ENCODE data around the gene TNS1.

The TNS1 gene

DNA sequence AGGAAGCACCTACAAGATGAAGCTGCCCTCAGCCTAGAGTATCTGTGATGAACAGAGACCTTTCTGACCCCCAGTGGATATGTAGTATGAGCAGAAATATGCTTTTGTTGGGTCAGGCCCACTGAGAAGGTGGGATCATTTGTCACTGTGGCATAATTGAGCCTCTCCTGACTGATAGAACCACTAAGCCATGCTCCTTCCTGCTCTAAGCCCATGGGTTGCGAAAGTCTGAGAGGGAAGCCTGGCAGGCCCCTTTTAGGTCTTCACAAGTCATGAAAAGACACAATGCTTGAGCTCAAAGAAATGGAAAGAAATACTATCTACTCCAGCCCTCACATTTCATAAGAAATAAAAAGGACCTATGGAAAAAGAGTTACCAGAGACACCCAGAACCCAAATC lies 127.7 kb downstream of the TNS1 start:
- Histone ChIP-seq H3K27me3 (ENCODE audit: low read depth) (no peaks in the 10 kb centered on the region), H3K4me3 (no peak overlapping the region), H3K9me3 (no peaks in the 10 kb centered on the region), H3K36me3 (replicated peaks) (no peaks in the 10 kb centered on the region), H3K4me1 (no peaks in the 10 kb centered on the region)
- DNase-seq (ENCODE audit: low spot score in 2 of 2), result no peak
- in situ Hi-C loops (cut with MboI; ENCODE audit: low sequenced_read_pairs), result no loop called here

DNA sequence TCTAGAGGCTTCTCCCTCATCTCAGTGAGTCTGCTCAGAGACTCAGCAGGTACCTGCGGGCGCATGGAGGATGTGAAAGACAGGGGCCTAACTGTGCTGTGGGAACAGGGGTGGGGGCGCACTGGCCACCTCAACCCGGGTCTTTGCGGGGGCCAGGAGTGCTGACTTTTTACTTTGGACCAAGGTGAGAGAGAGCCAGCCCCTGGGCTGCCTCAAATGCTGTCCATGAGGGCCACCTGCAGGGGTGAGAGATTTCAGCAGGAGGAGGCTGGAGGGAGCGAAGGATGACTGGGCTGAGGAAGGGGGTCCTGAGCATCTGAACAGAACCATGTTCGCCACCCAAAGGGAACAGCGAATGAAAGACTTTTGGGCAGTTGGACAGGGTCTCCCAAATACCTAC lies 129.4 kb downstream of the TNS1 start:
- DNase-seq (ENCODE audit: low spot score in 2 of 2), result no peak
- no peaks in the 10 kb centered on the region for H3K4me1 ChIP-seq
- no peaks in the 10 kb centered on the region for H3K36me3 ChIP-seq (replicated peaks)
- no peak overlapping the region for H3K4me3 ChIP-seq
- H3K9me3 ChIP-seq, result no peaks in the 10 kb centered on the region
- in situ Hi-C loops (cut with MboI; ENCODE audit: low sequenced_read_pairs), result no loop called here
- no peaks in the 10 kb centered on the region for H3K27me3 ChIP-seq (ENCODE audit: low read depth)

DNA sequence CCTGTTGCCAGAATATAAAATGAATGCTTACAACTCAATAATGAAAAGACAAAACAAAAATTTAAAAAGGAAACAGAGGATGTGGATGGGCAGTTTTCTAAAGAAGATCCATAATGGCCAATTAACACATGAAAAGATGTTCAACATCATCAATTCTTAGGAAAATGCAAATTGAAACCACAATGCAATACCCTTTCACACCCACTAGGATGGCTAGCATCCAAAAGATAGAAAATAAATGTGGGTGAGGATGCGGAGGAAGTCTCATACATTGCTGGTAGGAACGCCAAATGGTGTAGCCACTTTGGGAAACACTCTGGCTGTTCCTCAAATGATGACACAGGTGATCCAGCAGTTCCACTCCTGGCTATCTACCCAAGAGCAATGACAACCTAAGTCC lies 130.5 kb downstream of the TNS1 start:
- in situ Hi-C loops (cut with MboI; ENCODE audit: low sequenced_read_pairs), result no loop called here
- peak in 1 of 2 experiments; percentile 5 for DNase-seq (ENCODE audit: low spot score in 2 of 2)
- H3K9me3 ChIP-seq, result no peaks in the 10 kb centered on the region
- no peak overlapping the region for H3K4me3 ChIP-seq
- no peaks in the 10 kb centered on the region for H3K36me3 ChIP-seq (replicated peaks)
- H3K4me1 ChIP-seq, result no peaks in the 10 kb centered on the region
- H3K27me3 ChIP-seq (ENCODE audit: low read depth), result no peaks in the 10 kb centered on the region

DNA sequence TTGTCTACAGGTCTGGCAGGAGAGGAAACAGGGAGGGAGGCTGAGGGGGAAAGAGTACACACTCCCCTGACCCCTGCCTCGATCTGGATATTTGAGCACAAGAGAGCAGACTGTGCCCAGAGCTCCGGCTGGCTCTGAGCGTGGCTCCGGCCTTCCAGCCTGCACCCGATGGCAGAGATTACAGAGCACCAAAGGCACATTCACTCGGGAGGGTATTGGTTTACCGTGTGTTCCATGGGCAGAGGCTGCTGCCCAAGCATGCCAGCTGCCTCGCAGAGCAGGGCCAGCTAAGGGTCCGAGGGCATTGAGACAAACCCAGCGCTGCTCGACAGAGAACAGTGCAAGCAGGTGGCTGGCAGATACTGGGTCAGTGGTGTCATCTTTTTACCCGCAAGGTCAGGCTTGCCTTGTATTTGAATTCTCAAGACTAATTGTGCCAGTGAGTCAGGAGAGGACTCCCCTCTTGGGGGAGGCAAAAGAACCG lies 132.2 kb downstream of the TNS1 start:
- Histone ChIP-seq H3K27me3 (ENCODE audit: low read depth) (no peaks in the 10 kb centered on the region), H3K4me3 (no peak overlapping the region), H3K36me3 (replicated peaks) (no peaks in the 10 kb centered on the region), H3K9me3 (no peaks in the 10 kb centered on the region), H3K4me1 (no peaks in the 10 kb centered on the region)
- DNase-seq (ENCODE audit: low spot score in 2 of 2), result no peak
- in situ Hi-C loops (cut with MboI; ENCODE audit: low sequenced_read_pairs), result no loop called here

DNA sequence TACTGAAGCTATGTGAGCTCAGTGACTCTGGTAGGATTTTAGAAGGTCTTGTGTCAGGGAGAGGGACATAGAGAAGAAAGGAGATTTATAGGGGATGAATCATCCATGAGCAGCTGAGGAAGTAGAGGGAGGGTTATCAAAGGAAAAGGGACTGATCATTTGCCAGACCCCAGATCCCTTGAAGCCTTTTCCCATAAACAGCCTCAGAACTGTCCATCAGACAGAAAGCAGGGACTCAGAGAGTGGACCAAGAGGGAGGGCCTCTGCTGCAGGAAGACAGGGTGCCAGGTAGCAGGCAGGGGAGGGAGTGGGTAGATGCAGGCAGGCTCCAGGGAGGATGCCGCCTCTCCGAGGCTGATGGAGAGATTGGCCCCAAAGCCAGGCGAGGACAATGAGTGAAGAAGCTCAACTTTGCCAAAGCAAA lies 133.9 kb downstream of the TNS1 start:
- H3K4me3 ChIP-seq, result no peak overlapping the region
- no peaks in the 10 kb centered on the region for H3K27me3 ChIP-seq (ENCODE audit: low read depth)
- no peaks in the 10 kb centered on the region for H3K9me3 ChIP-seq
- no peaks in the 10 kb centered on the region for H3K4me1 ChIP-seq
- DNase-seq (ENCODE audit: low spot score in 2 of 2), result no peak
- in situ Hi-C loops (cut with MboI; ENCODE audit: low sequenced_read_pairs), result no loop called here
- no peaks in the 10 kb centered on the region for H3K36me3 ChIP-seq (replicated peaks)

DNA sequence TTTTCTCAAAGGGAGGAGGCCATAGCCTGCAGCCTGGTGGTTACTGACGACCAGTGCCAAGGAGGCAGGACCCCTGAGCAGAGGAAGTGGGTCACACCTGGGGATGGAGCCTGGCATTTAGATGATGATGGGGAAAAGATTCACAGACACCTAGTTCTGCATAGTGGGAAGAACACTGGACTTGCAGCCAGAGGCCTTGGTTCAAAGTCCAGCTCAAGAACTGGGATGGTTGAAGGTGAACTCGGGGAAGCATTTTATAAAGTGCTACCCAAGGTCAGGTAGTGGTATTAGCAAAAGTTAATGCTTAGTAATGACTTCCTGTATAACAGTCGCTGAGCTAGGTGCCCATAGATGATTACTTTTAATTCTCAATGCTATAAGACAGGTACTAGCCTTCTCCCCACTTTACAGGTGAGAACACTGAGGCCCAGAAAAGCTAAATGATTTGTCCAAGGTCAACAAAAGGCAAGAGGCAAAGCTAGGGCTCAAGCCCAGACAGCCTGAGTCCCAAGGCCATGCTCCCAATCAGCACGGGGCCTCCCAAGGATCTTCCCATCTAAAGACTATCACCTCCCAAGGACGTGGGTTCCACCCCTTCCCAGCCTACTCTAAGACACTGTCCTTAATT lies 134.4 kb downstream of the TNS1 start:
- DNase-seq (ENCODE audit: low spot score in 2 of 2), result no peak
- Histone ChIP-seq H3K4me3 (no peak overlapping the region), H3K9me3 (no peaks in the 10 kb centered on the region), H3K27me3 (ENCODE audit: low read depth) (no peaks in the 10 kb centered on the region), H3K36me3 (replicated peaks) (no peaks in the 10 kb centered on the region), H3K4me1 (no peaks in the 10 kb centered on the region)
- in situ Hi-C loops (cut with MboI; ENCODE audit: low sequenced_read_pairs), result no loop called here

DNA sequence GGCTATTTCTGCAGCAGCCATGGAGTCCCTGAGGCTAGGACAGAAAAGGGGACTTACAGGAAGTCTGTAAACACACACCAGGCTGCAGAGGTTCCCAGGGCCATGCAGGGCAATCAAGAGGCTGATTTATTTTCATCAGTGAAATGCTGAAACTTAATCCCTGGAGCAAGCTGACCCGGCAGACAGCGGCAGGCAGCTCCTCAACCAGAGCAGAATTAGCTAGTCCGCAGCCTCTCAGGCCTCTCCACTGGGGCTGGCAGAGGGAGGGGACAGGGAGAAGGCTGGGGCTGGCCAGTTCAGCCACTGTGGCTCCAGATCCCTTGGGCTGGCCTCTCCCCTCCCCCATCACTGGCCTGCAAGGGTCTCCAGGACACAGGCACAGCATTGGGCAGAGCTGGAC lies 136.3 kb downstream of the TNS1 start:
- Histone ChIP-seq H3K36me3 (replicated peaks) (no peaks in the 10 kb centered on the region), H3K4me3 (no peak overlapping the region), H3K4me1 (no peaks in the 10 kb centered on the region), H3K27me3 (ENCODE audit: low read depth) (no peaks in the 10 kb centered on the region), H3K9me3 (no peaks in the 10 kb centered on the region)
- in situ Hi-C loops (cut with MboI; ENCODE audit: low sequenced_read_pairs), result no loop called here
- DNase-seq (ENCODE audit: low spot score in 2 of 2), result no peak

DNA sequence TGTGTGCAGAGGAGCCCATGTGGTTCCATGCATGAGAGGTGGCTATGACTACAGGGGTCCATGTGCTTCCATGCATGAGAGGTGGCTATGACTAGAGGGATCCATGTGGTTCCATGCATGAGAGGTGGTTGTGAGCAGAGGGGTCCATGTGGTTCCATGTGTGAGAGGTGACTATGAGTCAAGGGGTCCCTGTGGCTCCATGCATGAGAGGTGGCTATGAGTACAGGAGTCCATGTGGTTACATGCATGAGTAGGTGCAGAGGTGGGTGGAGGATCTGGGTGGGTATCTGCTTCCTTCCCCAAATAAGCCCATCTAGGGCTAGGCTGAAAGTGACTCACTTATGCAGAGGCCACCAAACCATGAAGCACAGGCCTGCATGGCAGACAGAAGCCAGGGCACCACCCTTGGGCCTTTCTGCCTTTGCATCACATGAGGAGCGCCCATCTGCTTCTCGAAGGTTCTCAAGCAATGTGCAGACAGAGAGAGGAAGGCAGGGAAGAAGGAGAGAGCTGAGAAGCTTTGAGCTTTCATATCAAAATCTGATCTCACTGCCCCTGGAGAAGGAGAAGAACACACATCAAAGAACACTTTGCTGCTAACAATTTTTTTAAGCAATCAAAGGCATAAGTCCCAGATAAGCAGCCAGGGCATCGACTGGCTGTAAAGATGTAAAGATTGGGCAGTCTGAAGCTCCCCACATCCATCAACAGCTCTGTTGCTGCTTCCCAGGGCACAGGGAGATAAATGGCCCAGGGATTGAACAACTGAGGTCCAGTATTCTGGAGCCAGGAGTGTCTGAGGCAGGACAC lies 137.6 kb downstream of the TNS1 start:
- DNase-seq (ENCODE audit: low spot score in 2 of 2), result no peak

DNA sequence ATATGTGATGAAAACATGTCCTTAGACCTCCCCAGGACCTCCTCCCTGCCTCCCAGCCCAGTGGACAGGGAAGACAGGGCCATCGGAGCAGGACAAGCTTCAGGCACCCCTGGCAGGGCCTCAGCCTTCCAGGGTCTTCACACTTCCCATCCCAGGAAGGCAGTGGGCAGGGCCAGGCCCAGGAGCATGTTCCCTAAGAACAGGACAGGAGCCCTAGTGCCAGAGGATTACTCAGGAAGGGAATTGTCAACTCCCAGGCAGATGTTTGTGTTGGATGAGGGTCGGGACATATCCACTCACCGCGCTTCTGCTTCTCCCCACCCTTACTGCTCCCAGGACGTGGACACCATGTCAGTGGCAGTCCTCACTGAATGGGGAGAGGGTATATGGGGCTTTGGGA lies 138.9 kb downstream of the TNS1 start:
- Histone ChIP-seq H3K36me3 (replicated peaks) (no peaks in the 10 kb centered on the region), H3K27me3 (ENCODE audit: low read depth) (no peaks in the 10 kb centered on the region), H3K4me1 (no peaks in the 10 kb centered on the region), H3K4me3 (no peak overlapping the region), H3K9me3 (no peaks in the 10 kb centered on the region)
- no peak for DNase-seq (ENCODE audit: low spot score in 2 of 2)
- in situ Hi-C loops (cut with MboI; ENCODE audit: low sequenced_read_pairs), result no loop called here

More for the DNA sequence above, 137.6 kb downstream of the TNS1 start:
- Histone ChIP-seq H3K36me3 (replicated peaks) (no peaks in the 10 kb centered on the region), H3K4me3 (no peak overlapping the region), H3K27me3 (ENCODE audit: low read depth) (no peaks in the 10 kb centered on the region), H3K4me1 (no peaks in the 10 kb centered on the region), H3K9me3 (no peaks in the 10 kb centered on the region)
- in situ Hi-C loops (cut with MboI; ENCODE audit: low sequenced_read_pairs), result no loop called here

DNA sequence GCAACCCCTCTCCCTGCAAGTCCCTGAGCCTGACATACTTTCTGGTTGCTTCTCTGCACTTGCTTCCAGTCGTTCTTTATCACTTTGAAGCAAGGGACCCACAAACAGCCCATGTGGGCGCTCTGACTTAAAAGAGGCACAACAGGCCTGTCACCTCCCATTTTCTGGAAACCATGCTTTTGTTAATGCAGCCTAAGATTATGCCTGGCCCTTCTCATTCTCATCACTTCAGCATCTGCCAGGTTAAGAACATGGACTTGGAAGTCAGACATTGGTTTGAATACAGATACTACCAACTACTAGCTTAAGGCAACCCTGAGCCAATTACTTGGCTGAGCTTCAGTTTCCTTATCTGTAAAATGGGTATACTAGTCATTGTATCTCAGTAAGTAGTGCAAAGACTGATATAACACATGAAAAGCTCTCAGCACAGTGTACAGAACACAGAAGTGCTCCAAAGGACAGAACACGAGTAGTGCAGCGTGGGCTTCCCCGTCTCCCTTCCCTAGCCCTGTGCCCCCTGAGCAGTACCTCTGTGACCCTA lies 141.4 kb downstream of the TNS1 start:
- Histone ChIP-seq H3K9me3 (no peaks in the 10 kb centered on the region), H3K4me1 (no peaks in the 10 kb centered on the region), H3K27me3 (ENCODE audit: low read depth) (no peaks in the 10 kb centered on the region), H3K4me3 (no peak overlapping the region), H3K36me3 (replicated peaks) (no peaks in the 10 kb centered on the region)
- no peak for DNase-seq (ENCODE audit: low spot score in 2 of 2)
- in situ Hi-C loops (cut with MboI; ENCODE audit: low sequenced_read_pairs), result no loop called here

DNA sequence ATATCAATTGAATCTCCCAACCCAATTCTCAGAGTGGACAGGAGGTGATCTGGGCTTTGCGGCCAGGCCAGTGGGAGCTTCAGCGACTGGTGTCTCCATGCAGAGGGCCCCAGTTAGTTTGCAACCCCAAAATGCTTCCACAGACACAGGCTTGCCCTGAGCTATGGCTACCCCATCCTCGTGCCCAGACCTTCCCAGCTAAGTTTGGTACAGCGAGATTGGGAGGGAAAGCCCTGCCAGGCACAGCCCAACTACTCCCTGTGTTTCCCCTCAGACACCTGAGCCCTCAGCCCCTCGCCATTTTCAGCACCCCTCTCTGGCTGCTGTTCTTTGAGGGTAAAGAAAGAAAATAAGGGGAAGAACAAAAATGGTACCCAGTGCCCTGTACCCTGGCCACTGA lies 142.9 kb downstream of the TNS1 start:
- H3K4me3 ChIP-seq, result no peak overlapping the region
- H3K27me3 ChIP-seq (ENCODE audit: low read depth), result no peaks in the 10 kb centered on the region; the same call in 1 of the 2 replicates
- no peaks in the 10 kb centered on the region for H3K4me1 ChIP-seq
- H3K9me3 ChIP-seq, result no peaks in the 10 kb centered on the region
- in situ Hi-C loops (cut with MboI; ENCODE audit: low sequenced_read_pairs), result no loop called here
- no peaks in the 10 kb centered on the region for H3K36me3 ChIP-seq (replicated peaks)
- no peak for DNase-seq (ENCODE audit: low spot score in 2 of 2)

DNA sequence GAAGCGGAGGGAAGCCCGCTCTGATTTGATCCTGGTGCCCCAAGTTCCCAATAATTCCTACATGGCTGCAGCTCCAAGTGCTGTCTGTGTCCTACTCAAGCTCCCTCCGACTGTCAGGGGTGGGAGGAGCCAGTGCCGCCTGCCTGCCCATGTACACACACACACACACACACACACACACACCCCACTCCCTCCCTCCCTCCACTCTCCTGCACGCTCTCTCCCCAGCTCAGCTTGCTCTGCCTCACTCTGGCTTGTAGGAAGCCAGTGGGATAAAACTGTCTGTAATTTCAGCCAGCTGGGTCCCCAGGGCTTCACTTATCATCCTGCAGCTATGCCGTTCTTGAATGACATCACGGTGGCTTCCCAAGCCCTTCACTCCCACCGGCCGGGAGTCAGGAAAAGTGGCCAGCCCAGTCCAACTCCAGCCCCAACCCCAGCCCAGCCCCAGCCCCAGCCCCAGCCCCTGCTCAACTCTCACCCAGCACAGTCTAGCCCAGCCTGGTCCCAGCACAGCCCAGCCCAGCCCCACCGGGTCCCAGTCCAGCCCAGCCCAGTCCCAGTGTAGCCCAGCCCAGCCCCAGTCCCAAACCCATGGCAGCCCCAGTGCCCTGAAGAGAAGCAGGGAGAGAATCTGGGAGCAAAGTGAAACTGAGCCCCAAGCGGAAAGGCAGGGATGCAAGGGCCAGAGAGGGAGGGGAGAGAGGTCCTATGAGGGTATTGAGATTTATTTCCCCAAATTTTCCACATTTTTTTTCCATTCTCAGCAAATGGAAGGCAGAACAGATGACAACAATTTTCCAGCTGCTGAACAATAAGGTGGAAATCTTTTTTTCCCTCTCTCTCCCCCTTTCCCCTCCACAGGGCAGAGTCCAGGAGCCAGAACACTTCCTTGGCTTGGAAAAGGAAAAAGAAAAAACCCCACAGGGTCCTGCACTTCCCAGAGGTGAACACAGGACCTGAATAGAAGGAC lies 144.0 kb downstream of the TNS1 start:
- in situ Hi-C loops (cut with MboI; ENCODE audit: low sequenced_read_pairs), result no loop called here
- H3K27me3 ChIP-seq (ENCODE audit: low read depth), result no peaks in the 10 kb centered on the region; the same call in 1 of the 2 replicates
- H3K4me3 ChIP-seq, result no peak overlapping the region
- no peak for DNase-seq (ENCODE audit: low spot score in 2 of 2)
- no peaks in the 10 kb centered on the region for H3K9me3 ChIP-seq
- no peaks in the 10 kb centered on the region for H3K4me1 ChIP-seq
- H3K36me3 ChIP-seq (replicated peaks), result no peaks in the 10 kb centered on the region

DNA sequence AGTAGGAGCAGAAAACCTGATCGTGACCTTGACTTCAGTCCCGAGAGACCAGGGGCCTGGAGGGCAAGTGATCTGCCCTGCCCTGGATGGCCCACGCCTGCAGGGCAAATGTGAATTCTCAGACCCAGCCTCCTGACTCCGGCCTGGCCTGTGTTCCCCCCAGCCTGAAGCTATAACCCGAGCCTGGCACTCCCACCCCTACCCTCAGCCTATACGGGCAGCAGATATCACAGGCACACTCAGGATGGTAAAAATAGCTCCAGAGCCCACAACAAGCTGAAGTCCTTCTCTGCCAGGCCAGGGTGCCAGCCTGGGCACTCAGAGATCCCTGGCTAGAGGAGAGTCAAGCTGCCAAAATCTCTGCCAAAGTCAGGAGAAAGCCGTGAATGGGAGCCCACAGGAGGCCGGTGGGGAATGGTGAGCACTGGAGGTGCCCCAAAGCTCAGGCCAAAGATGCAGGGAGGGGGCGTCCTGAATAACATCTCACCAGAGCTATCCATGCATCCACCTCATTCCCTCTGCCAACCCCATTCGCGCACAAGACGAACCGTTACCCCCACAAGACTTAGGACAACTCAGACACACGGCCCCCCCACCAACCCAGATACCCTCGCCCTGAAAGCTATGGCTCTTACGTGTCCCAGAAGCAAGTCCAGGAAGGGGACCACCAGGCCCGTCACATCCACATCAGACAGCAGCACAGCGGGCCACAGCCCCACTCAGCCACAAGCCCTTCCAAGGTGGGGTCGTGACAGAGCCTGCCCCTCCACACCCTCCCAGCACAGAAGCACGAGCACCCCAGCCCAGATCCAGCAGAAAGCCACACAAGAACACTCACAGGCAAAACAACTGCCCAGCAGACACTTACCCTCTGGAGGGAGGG lies 144.9 kb downstream of the TNS1 start:
- Histone ChIP-seq H3K36me3 (replicated peaks) (no peaks in the 10 kb centered on the region), H3K9me3 (no peaks in the 10 kb centered on the region)

More for the DNA sequence above, 144.9 kb downstream of the TNS1 start:
- in situ Hi-C loops (cut with MboI; ENCODE audit: low sequenced_read_pairs), result no loop called here
- Histone ChIP-seq H3K27me3 (ENCODE audit: low read depth) (no peaks in the 10 kb centered on the region; the same call in 1 of the 2 replicates), H3K4me3 (no peak overlapping the region), H3K4me1 (no peaks in the 10 kb centered on the region)
- no peak for DNase-seq (ENCODE audit: low spot score in 2 of 2)
